HPDE6-E6E7 (cell line): ENCODE results near the gene CYP2E1.
"Not testable (repeated sequence)": the region's sequence is repeated elsewhere in the genome, so short reads cannot be mapped to it uniquely, and the experiment has no call there.

ENCODE experiments used
- DNase-seq: peaks from one replicate; pipeline ENCODE4 v3.0.0; 2011; ENCODE audit warnings: missing footprints; ENCODE audit errors: extremely low spot score

The CYP2E1 gene

DNA sequence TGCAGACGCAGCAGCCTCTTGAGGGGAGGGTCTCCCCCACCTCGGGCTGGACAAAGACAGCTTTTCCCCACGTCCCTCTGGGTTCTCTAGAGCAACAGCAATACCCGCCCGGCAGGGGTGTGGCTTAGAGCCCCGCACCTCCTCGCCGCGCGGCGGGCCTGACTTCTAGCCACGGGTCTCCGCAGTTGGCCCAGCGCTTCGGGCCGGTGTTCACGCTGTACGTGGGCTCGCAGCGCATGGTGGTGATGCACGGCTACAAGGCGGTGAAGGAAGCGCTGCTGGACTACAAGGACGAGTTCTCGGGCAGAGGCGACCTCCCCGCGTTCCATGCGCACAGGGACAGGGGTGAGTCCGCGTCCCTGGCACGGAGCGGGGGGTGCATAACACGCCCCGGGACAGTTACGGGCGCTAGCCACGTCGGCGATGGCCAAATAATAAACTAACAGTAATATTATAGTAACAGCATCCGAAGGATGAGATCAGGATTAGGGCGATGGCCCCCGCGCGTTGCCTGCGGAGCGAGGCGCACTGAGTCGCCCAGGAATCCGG, 1.2 kb downstream of the CYP2E1 start:
- no peak for DNase-seq

DNA sequence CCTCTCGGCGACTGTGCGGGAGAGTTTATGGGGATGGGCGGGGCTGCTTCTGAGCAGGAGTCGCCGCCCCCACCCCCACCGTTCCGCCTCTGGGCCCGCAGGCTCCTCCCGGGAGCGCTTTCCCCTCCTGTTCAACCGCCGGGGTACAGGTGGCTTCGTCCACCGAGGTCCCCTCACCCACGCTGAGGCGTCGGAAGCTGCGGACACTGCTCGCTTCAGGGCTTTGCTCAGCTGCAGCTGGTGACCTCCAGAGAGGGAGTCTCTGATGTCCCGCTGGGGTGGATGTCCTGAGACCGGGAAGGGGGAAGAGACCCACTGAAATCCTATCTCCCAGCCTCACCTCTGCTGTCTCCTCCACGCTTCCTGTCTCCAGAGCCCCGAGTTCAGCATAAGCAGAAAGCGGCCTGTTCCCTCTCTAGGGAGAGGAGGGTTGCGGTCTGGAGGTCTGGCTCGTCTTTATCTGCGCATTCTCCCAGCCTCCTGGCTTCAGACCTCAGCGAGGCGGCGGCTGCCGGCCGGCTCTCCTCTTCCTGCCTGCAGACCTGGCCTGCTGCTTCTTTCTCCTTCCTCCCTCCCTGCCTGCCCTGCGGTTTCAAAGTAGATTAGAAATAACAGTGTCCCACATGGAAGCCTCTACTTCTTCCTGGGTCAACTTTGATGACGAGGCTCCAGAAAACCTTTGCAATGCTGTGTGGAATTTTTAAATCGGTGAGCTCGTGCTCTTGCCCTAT, 1.8 kb downstream of the CYP2E1 start:
- DNase-seq, result no peak

DNA sequence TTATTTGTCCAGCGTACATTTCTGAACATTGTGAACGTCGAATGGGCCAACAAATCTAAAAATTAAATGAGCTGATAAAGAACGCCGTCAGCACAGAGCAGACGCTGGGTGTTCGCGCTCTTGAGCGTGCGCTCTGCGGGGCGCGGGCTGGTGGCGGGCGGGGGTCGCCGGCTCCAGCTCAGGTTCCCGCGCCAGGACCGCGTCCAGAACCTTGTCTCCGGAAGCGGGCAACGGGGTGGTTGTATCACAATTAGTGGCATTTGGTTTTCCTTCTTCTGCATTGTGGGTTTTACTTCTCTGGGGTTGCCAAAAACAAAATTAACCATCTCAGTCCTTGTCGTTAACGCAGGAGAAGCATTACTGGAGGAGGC, 2.4 kb downstream of the CYP2E1 start:
- no peak for DNase-seq

DNA sequence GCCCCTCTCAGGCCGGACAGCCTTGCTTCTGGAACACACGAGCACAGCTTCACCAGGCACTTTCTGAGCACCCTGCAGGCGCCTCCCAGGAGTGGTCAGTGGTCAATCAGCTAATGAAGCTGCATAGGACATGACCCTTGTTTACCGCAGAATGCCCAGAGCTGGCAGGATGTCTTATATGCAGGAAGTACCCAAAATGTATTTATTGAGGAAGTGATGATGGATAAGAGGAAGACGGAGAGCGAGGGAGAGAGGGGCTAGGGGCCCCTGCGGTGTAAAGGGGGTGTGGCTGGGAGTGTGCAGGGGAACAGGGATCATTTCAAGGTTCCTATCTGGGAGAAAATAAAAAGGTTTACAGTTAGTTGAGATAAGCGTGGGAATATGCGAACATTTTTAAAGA, 3.3 kb downstream of the CYP2E1 start:
- no peak for DNase-seq

DNA sequence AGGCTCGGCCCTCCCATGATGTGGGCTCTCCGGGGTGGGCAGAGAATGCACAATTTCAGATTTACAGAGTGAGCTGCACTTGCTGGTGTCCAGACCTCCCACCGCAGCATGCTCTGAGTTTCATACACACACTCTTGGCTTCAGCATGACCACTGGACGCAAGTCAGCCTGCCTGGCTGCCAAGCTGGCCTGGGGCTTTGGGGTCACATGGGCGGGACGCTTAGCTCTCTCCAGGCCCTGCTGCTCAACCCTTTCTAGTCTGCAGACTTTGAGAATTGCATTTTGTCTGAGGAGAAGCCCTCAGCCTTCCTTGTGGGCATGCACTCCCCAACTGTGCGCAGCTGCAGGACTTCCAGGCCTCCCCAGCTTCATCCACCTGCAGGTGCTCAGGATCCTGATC, 5.7 kb downstream of the CYP2E1 start:
- DNase-seq, result no peak

DNA sequence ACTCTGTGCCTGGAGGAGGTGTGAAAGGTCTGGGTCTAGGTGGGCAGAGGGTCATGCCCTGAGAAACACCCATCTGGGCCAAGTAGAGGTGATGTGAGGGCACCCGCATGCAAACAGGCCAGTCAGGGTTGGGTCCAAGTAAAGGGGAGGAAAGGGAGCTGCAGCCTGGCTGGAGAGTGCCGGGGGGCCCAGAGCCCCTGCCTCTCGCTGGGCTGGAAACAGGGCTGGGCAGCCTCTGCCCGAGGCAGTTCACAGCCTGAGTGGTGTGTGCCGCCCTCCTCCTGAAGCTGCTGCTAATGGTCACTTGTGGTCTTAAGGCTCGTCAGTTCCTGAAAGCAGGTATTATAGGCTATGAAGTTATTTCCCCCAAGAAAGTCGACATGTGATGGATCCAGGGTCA, 7.3 kb downstream of the CYP2E1 start:
- no peak for DNase-seq

DNA sequence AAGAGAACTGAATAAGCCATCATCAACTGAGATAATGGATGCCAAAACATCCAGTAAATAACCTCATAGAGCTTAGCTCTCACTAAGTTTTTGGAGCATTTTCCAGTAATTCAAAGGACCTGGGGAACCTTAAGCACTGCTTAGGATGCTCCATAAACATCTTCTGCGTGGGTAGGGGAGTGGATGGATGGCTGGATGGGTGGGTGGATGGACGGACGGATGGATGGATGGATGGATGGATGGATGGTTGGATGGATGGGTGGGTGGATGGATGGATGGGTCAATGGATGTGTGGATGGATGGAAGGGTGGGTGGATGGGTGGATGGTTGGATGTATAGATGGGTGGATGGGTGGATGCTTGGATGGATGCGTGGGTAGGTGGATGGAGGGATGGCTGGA, 9.0 kb downstream of the CYP2E1 start:
- no peak for DNase-seq

DNA sequence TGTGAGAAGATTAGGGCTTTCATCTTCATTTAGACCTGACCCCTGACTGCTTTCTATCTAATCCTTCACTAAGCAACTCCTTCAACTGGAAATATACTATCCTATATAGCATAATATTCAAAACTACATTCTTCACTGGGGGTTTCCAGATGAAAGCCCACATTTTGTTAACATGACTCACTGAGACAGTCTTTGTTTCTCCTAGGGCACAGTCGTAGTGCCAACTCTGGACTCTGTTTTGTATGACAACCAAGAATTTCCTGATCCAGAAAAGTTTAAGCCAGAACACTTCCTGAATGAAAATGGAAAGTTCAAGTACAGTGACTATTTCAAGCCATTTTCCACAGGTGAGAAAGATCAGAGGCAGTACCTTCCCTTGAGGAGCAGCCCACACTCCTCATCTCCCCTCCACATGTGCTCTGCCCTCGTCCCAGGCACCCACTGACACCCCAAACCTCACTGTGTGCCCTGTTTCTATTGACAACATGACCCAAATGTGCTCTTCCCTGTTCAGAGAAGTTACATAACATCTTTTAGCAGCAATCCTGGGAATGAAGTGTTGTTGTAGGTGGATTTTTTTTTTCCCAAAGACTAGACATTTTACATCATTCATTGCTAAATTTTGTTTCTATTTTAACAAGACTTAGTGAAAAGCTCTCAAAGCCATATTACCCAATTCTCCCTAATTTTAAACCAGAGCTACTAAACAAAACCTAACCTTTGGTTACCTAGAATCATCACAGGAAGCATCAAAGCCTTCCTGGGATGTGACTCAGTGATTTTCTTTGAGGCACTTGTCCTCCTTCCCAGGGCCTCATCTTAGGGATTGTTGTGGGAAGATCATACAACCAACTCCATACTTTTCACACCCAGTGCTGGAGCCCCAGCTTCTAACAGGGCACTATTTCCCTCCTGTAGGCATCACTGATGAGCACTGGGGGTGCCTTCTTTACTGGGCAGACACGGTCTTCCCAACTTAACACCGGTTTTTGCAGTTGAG, 10.7 kb downstream of the CYP2E1 start:
- no peak for DNase-seq

DNA sequence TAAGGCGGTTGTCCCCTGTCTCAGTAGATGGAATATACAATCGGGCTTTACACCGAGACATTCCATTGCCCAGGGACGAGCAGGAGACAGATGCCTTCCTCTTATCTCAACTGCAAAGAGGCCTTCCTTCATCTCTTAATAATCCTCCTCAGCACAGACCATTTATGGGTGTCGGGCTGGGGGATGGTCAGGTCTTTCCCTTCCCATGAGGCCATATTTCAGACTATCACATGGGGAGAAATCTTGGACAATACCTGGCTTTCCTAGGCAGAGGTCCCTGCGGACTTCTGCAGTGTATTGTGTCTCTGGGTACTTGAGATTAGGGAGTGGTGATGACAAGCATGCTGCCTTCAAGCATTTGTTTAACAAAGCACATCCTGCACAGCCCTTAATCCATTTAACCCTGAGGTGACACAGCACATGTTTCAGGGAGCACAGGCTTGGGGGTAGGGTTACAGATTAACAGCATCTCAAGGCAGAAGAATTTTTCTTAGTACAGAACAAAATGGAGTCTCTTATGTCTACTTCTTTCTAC, 14.3 kb downstream of the CYP2E1 start:
- not testable (repeated sequence) for DNase-seq

DNA sequence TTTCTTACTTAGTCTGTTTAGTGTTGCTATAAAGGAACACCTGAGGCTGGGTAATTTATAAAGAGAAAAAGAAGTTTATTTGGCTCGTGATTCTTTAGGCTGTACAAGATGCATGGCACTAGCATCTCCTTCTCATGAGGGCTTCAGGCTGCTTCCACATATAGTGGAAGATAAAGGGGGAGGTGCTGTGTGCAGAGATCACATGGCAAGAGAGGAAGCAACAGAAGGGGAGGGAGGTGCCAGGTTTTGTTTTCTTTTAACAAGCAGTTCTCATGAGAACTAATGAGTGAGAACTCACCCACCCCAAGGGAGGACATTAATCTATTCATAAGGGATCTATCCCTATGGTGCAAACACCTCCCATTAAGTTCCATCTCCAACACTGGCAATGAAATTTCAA, 17.3 kb downstream of the CYP2E1 start:
- no peak for DNase-seq

DNA sequence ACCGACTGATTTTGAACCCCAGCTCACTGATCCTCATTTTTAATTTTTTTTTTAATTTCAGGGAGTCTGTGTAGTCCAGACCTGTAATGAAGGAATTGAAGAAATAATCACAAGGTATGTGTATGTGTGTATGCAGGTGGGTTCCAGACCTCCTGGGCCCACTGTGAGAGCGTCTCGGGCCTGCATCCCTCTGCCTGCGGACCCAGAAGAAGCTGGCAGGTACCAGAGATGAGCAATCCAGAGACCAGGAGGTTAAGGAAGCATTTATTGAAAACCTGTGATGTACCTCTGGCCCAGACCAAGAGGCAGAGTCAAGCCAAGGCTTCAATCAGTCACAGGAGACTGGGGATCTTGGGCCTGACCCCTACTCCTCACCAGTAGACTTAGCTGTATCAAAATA, 27.4 kb downstream of the CYP2E1 start:
- DNase-seq, result no peak

DNA sequence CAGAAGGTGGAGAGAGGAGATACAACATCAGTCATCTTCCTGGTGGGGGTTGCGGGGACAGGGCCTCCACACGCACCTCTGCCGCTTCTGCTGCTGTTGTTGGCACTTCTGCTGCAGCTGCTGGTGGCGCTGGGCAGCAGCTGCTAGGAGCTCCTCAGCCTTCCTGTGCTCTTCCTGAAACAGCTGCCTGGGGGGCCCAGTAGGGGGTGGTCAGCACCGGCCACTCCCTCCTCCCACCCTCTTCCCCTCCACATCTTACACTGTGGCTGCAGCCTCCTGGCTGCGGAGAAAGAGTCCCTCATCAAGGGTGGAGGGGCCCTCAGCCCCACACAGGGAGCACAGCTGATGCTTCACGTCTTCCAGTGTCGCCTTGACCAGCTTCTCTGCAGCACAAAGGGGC, 28.4 kb downstream of the CYP2E1 start:
- DNase-seq, result no peak

DNA sequence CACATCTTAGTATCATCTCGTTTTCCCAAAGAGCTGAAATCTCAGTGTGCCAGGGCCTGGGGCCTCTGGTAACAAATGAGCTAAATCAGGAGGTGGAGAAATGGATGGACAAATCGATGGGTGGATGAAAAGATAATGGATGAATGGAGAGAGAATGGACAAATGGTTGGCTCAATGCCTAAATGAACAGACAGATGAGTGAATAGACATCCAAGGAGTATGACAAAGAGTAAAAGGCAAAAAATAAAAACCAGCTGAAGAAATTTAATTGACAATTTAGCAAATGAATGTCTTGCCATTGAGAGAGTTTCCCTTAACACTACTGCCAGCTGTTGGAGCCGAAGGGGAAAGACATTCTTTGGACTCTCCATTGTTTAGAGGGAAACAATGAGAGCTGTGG, 30.2 kb downstream of the CYP2E1 start:
- no peak for DNase-seq

DNA sequence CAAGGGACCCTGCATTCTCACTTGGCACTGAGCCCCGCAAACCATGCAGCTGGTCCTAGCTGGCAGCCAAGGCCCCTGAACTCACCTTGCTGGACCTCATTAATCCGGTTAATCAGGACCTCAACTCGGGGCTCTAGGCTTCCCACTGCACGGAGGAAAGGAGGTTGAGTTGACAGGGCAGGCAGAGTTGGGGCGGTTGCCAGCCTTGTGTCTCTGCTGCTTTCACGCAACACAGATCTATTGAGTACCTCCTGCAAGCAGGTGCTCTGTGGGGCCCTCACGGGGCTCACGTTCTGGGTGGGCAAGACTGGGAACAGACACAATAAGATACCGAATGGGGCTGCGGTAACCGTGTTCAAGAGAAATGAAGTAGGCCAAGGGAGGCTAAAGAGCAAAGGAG, 32.1 kb downstream of the CYP2E1 start:
- no peak for DNase-seq

DNA sequence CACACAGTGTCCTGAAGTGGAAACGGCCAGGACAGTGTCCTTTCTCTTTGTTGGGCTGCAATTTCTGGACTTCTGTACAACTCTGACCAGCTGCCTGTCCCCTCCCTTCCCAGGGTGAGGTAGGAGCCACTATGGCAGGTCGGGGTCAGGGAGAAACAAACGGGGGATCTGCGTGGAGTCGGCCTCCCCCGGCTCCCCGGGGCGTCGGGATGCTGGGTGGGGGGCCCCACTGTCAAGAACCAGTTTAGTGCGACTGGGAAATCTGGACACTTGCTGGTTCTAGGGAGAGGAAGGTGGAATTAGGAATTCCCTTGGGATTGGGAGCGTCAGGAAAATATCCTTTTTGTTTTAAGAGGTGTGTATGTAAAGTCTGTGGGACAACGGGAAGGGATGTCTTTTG, 37.7 kb downstream of the CYP2E1 start:
- DNase-seq, result no peak

DNA sequence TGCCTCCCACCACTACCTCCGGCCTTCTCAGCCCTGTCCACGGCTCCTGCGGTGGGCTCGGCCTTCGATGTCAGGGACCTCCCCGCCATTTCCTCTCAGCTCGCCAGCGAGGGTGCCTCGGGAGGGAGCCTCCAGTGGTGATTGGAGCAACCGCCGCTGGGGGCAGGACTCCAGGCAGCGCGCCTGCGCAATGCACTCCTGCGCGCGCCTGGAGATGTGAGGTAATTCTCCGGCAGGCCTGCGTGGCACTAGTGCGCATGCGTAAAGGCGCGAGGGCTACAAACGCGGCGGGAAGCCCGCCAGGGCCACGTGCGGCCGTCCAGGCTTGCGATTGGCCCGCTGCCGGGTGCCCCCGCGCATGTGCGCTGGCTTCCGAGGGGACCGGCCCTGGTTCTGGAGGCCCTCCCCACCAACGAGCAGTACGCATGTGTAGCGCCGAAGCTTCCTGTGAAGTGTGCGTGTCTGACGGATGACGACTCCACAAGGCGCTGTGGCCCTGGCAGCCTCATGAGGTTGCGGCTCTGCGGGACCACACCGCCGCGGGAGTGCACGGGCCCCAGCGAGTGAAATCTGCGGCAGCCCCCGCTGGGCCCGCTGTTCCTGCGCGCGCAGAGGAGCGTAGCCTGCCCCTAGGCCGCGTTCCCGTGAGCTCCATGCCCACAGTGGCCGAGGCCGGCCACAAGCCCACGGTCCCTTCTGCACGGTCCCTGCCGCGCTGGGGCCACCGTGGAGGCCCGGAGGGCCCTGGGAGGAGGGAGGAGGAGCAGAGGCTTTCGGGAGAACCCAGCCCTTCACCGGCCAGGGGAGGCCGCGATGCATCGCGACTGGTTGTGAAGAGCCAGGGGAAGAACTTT, 38.5 kb downstream of the CYP2E1 start, which contains the start of gene SYCE1:
Gene SYCE1, minus strand, starts transcription at position 143 of the 854 bp plus-strand sequence. Its CDS starts 54 bp downstream, at position 89.
- DNase-seq, result no peak

DNA sequence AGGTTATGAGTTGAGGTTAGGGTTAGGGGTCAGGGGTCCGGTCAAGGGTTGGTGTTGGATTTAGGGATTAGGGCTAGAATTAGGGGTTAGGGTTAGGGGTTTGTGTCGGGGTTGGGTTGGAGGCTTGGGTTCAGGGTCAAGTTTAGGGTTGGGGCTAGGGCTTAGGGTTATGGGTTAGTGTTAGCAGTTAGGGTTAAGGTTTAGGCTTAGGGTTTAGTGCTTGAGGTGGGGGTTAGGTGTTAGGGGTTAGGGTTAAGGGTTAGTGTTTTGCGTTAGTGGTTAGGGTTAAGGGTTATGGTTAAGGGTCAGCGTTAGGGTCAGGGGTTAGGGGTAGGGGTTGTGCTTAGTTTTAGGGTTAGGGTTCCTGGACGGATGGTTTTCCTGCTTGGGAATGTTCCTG, 40.0 kb downstream of the CYP2E1 start:
- no peak for DNase-seq

DNA sequence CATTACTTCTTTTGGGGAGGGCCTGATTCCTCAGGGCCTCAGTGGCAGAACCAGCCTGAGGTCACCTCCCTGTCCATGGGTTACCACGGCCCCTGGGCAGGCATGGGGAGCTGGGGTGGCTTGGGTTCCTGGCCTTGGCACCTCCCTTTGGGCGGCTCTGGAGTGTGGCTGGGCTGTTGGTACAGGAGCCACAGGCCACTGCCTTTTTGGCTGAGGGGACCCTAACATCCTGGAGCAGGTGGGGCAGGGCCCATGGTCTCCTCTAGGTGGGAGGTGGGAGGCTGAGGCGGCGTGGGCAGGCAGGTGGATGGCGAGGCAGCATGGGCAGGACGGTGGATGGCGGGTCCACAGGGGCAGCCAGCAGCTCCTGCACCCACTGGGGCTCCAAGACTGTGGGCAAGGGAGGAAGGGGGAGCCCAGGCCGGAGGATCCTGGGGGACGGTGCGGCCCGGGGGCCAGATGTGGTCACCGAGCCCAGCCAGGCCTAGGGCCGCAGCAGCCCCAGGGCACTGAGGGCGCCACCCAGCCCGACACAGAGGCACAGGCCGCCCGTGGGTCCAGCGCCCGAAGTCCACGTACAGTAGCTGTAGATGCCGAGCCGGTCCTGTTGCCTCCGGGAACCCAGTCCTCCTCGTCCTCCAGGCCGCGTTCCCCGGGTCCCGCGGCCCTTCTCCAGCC, 40.6 kb downstream of the CYP2E1 start:
- no peak for DNase-seq

DNA sequence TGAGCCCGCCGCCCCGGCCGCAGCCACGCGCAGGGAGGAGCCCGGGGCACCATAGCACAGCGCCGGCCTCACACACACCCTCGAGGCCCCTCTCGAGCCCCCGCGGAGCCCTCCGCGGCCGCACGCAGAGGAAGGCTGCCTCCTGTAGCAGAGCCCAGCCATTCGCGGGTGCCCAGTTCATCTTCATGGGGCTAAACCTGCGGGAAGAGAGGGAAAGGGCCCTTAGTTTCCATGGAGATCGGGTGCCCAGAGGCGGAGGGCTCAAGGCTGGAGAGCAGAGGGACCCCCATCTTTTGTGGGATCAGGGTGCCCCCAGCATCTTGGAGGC, 41.1 kb downstream of the CYP2E1 start:
- DNase-seq, result no peak

DNA sequence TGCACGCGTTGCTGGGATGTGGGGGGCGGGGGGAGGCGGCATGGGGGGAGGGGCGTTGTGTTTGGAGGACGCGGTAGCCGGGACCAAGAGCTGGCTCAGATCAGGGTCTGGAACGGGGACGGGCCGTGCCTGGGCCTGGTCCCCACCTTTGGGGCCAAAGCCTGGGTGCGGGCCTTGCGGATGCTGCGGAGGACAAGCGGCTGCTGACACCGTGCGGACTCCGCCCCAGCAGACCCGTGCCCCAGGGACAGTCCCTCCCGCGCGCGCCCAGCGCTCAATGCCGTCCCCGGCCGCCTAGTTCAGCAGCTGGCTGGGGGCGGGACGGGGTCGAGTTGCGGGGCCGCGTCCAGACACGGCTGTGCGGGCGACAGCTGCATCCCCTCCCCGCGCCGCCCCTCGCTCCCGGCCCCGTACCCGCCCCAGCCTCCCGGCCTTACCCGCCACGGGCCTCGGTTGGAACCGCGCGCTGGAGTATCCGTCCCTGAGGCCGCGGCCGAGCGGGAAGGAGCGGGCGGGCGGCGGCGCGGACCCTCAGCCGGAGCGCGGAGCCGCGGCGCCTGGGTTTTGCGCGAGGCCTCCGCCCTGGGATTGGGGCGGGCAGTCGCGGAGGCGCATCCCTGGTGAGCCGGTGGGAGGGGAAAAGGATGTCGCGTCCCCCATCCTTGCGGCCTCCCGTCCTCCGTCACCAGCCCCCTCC, 41.8 kb downstream of the CYP2E1 start:
- not testable (repeated sequence) for DNase-seq
